ENCODE data around the gene RNU5B-1.

GRCh38 chr15:65344214-65344913 lies 39.9 kb downstream of the RNU5B-1 start:
- TF ChIP-seq POLR2A (IDR thresholded peaks at IDR 0.05; ENCODE audit: low read depth, low read length) (no peak), POLR2AphosphoS5 (IDR thresholded peaks at IDR 0.05; ENCODE audit: low read depth, low read length) (no peak)
